ENCODE data around the gene MSS51.

Gene MSS51

GRCh38 chr10:73386583-73386982 lies 46.8 kb downstream of the MSS51 start:
- H3K27me3 ChIP-seq (ENCODE audit: insufficient read depth, low read length): no peaks in the 10 kb centered on the region
- H3K4me2 ChIP-seq (ENCODE audit: low read length): no peak overlapping the region
- no peaks in the 10 kb centered on the region for H3K4me1 ChIP-seq (ENCODE audit: control insufficient read depth in 1 of 2, insufficient read depth in 2 of 2, low read length in 2 of 2)
- no peak overlapping the region for H4K12ac ChIP-seq (ENCODE audit: low read depth, low read length)
- H3K4ac ChIP-seq (ENCODE audit: low read depth, low read length): no peak overlapping the region
- no peaks in the 10 kb centered on the region for H3K9me3 ChIP-seq (ENCODE audit: insufficient read depth, low read depth, low read length)
- no peaks in the 10 kb centered on the region for H3K79me2 ChIP-seq (ENCODE audit: control insufficient read depth, insufficient read depth, low read length, poor library complexity)
- WGBS (ENCODE audit: extremely low coverage, insufficient coverage, insufficient read length): no CpG with 5 or more reads among the region's 7 CpGs
- no peak overlapping the region for H3K9ac ChIP-seq (ENCODE audit: low read length)
- no peak overlapping the region for H3K14ac ChIP-seq (ENCODE audit: low read length)
- no peak overlapping the region for H3K23ac ChIP-seq (ENCODE audit: low read length)
- no peak overlapping the region for H4K91ac ChIP-seq (ENCODE audit: low read depth, low read length)
- H3K79me1 ChIP-seq (ENCODE audit: low read length): no peaks in the 10 kb centered on the region
- no peak overlapping the region for H4K8ac ChIP-seq (ENCODE audit: low read depth, low read length)
- no peak overlapping the region for H3K4me3 ChIP-seq (ENCODE audit: low read depth, low read length)
- no peak overlapping the region for H2BK5ac ChIP-seq (ENCODE audit: low read depth, low read length, poor library complexity)
- no peak overlapping the region for H3K27ac ChIP-seq (ENCODE audit: low read depth, low read length)
- H3K18ac ChIP-seq (ENCODE audit: low read length): no peak overlapping the region
- DNase-seq: no peak
- no peak overlapping the region for H2AFZ ChIP-seq (ENCODE audit: insufficient read depth, low read length, poor library complexity)
- H2AK5ac ChIP-seq (ENCODE audit: low read length): no peak overlapping the region
- no peak overlapping the region for H2BK12ac ChIP-seq (ENCODE audit: low read length)
- peaks cover 27 to 34% of the 10 kb centered on the region in 2 experiments for H3K36me3 ChIP-seq (ENCODE audit: control insufficient read depth in 1 of 2, insufficient read depth in 2 of 2, low read length in 2 of 2)
- H2BK120ac ChIP-seq (ENCODE audit: insufficient read depth, low read length, poor library complexity): no peak overlapping the region

DNA sequence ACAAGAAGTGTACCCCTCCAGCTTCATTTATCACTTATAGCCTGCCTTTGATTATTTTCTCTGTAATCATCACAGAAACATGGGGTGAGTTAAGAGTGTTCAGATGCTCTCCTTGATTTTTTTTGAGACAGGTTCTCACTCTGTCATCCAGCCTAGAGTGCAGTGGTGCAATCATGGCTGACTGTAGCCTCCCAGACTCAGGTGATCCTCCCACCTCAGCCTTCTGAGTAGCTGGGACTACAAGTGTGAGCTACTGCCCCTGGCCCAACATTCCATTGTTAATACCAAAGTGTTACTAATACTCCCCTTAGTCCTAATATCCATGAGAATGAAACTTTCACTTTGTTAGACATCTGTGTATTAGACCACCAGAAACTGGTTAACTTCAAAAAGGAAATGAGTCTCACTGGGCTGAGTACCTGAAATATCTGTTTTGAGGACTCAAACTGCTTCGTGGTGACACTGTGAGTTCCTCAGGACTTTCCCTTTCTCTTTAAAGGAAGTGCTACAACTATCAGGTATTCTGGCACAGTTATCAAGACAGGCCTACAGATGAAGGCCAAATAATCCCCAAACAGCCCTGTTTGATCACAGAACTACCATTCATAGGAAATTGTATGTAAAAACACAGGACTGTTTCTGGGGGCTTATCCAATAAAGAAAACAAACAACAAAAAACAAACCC lies 54.2 kb downstream of the MSS51 start:
- H3K27me3 ChIP-seq (ENCODE audit: insufficient read depth, low read length): no peaks in the 10 kb centered on the region
- H3K36me3 ChIP-seq (ENCODE audit: control insufficient read depth in 1 of 2, insufficient read depth in 2 of 2, low read length in 2 of 2): peaks cover 19 to 22% of the 10 kb centered on the region in 2 experiments
- no peak overlapping the region for H3K27ac ChIP-seq (ENCODE audit: low read depth, low read length)
- DNase-seq: no peak
- H3K4me2 ChIP-seq (ENCODE audit: low read length): no peak overlapping the region
- H3K9me3 ChIP-seq (ENCODE audit: insufficient read depth, low read depth, low read length): no peaks in the 10 kb centered on the region
- no peak overlapping the region for H3K23ac ChIP-seq (ENCODE audit: low read length)
- H2BK5ac ChIP-seq (ENCODE audit: low read depth, low read length, poor library complexity): no peak overlapping the region
- no peak overlapping the region for H4K91ac ChIP-seq (ENCODE audit: low read depth, low read length)
- H3K79me1 ChIP-seq (ENCODE audit: low read length): no peaks in the 10 kb centered on the region
- no peak overlapping the region for H3K4ac ChIP-seq (ENCODE audit: low read depth, low read length)
- no peak overlapping the region for H2BK120ac ChIP-seq (ENCODE audit: insufficient read depth, low read length, poor library complexity)
- H3K18ac ChIP-seq (ENCODE audit: low read length): no peak overlapping the region
- H2AFZ ChIP-seq (ENCODE audit: insufficient read depth, low read length, poor library complexity): no peak overlapping the region
- H3K14ac ChIP-seq (ENCODE audit: low read length): no peak overlapping the region
- no peak overlapping the region for H2AK5ac ChIP-seq (ENCODE audit: low read length)
- H4K8ac ChIP-seq (ENCODE audit: low read depth, low read length): no peak overlapping the region
- no peaks in the 10 kb centered on the region for H3K4me1 ChIP-seq (ENCODE audit: control insufficient read depth in 1 of 2, insufficient read depth in 2 of 2, low read length in 2 of 2)
- no peaks in the 10 kb centered on the region for H3K79me2 ChIP-seq (ENCODE audit: control insufficient read depth, insufficient read depth, low read length, poor library complexity)
- H4K12ac ChIP-seq (ENCODE audit: low read depth, low read length): no peak overlapping the region
- no peak overlapping the region for H3K9ac ChIP-seq (ENCODE audit: low read length)
- no CpG with 5 or more reads among the region's 1 CpG for WGBS (ENCODE audit: extremely low coverage, insufficient coverage, insufficient read length)
- H3K4me3 ChIP-seq (ENCODE audit: low read depth, low read length): no peak overlapping the region
- no peak overlapping the region for H2BK12ac ChIP-seq (ENCODE audit: low read length)

- Histone ChIP-seq H3K36me3 (ENCODE audit: control insufficient read depth in 1 of 2, insufficient read depth in 2 of 2, low read length in 2 of 2) (peaks cover 15 to 19% of the 10 kb centered on the region in 2 experiments), H4K12ac (ENCODE audit: low read depth, low read length) (no peak overlapping the region), H2AFZ (ENCODE audit: insufficient read depth, low read length, poor library complexity) (no peak overlapping the region), H3K14ac (ENCODE audit: low read length) (no peak overlapping the region), H3K79me1 (ENCODE audit: low read length) (no peaks in the 10 kb centered on the region), H3K27me3 (ENCODE audit: insufficient read depth, low read length) (no peaks in the 10 kb centered on the region), H3K4me2 (ENCODE audit: low read length) (no peak overlapping the region), H3K4me1 (ENCODE audit: control insufficient read depth in 1 of 2, insufficient read depth in 2 of 2, low read length in 2 of 2) (no peaks in the 10 kb centered on the region), H2BK5ac (ENCODE audit: low read depth, low read length, poor library complexity) (no peak overlapping the region), H3K23ac (ENCODE audit: low read length) (no peak overlapping the region), H3K18ac (ENCODE audit: low read length) (no peak overlapping the region), H3K4me3 (ENCODE audit: low read depth, low read length) (no peak overlapping the region), H3K4ac (ENCODE audit: low read depth, low read length) (no peak overlapping the region), H2AK5ac (ENCODE audit: low read length) (no peak overlapping the region), H3K79me2 (ENCODE audit: control insufficient read depth, insufficient read depth, low read length, poor library complexity) (no peaks in the 10 kb centered on the region), H4K8ac (ENCODE audit: low read depth, low read length) (no peak overlapping the region), H3K9ac (ENCODE audit: low read length) (no peak overlapping the region), H2BK120ac (ENCODE audit: insufficient read depth, low read length, poor library complexity) (no peak overlapping the region), H2BK12ac (ENCODE audit: low read length) (no peak overlapping the region), H3K9me3 (ENCODE audit: insufficient read depth, low read depth, low read length) (no peaks in the 10 kb centered on the region), H3K27ac (ENCODE audit: low read depth, low read length) (no peak overlapping the region), H4K91ac (ENCODE audit: low read depth, low read length) (no peak overlapping the region)
- no peak for DNase-seq
- WGBS (ENCODE audit: extremely low coverage, insufficient coverage, insufficient read length): no CpG with 5 or more reads among the region's 3 CpGs
Observed at GRCh38 chr10:73376679-73377078, 56.7 kb downstream of the MSS51 start.

Data from trophoblast cell (in vitro differentiated cells and primary cell).